Mammary epithelial cell (primary cell): ENCODE results near the gene CAMK2D.

ENCODE experiments used
- CTCF ChIP-seq, 2 donors: IDR thresholded peaks in 1 of 2; conservative IDR thresholded peaks in 1 of 2; 2 replicates each; pipeline ENCODE4 v1.5.1; 2011 to 2012; ENCODE audit warnings: inconsistent platforms in 2 of 2, low read length in 2 of 2, mild to moderate bottlenecking in 2 of 2, control low read depth in 1 of 2, low read depth in 1 of 2; ENCODE audit not compliant: insufficient read depth in 1 of 2; ENCODE audit errors: extremely low read depth in 1 of 2
- EZH2 ChIP-seq: IDR thresholded peaks from 2 replicates; pipeline ENCODE4 v1.6.1; 2012; ENCODE audit warnings: low read length, inconsistent platforms, borderline replicate concordance

- TF ChIP-seq CTCF (conservative IDR thresholded peaks at IDR 0.05 in 1 of 2, IDR thresholded peaks at IDR 0.05 in 1 of 2; ENCODE audit: extremely low read depth in 1 of 2, insufficient read depth in 1 of 2, low read depth in 1 of 2, low read length in 2 of 2) = no peak
- TF ChIP-seq EZH2 = no peak
Measured at GRCh38 chr4:113579360-113579759, 182.2 kb downstream of the CAMK2D start.
